H4 (cell line): ENCODE measurements around the gene PANK4. TPM values are rescaled to one million over a fixed set of nuclear protein-coding genes. Genes with fewer than 3 reads are reported as not detected.

ENCODE experiments used
- DNase-seq: peaks from one replicate; pipeline ENCODE4 v3.0.0-alpha.2; 2015; ENCODE audit warnings: low spot score
- total RNA-seq: library from RNA; depleted of rRNA; stranded (reverse); fragments of >200 nt; shearing (Covaris generic); gene quantifications from 2 replicates; pipeline ENCODE4 v1.2.3, GENCODE V29; 2014

The PANK4 gene
- total RNA-seq, 1 experiment from 2014 or later: 10.9 TPM

DNA sequence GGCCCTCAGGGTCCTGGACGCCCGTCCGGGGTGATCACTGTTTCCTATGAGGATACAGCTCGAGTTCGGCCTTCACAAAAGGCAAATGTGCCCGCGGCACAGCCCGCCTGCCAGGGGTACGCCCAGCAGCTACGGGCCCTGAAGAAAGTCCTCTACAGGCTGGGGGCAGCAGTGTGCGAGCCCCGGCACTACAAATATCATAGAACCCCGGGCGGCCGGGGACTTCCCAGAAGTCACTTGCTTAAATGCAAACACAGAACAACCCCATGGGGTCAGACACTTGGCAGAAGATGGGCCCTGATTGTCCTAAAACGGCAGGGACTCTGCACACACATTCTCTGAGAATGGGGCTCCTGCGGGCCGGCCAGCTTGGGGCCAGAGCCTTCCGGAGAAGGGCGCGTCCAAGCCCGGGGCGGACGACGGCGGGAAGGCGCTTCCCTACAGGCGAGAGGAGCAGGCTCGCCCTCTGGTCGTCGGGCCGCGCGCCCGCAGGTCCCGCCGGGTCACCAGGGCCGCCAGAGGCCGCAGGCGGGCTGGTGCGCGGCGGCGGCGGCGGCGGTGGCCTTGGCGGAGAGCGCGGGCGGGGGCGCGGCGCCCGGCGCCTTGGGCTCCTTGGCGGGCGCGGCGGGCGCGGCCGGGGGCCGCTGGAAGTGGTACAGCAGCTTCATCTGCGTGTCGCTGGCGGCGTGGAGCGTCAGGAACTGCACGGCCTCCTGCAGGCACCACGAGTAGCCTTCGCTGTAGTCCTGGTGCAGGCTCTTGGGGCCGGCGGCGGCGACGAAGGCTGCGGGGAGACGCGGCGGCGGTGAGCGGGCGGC, 2.8 kb upstream of the PANK4 start:
- DNase-seq: no peak

DNA sequence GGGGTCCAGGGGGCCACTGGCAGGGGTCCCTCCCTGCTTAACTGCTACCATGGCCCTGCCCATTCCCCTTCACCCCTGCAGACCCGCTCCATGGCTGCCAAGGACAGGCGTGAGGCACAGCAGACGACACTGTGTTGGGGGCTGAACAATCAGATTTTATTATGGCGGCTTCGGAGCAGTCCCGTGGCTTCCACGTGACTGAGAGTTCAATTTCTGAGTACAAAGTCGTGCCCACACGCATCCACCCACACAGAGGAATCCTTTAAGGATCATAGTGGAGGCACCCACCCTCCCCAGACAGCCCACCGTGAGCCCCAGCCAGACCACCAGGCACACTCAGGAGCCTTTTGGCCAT, 2.2 kb upstream of the PANK4 start:
- no peak for DNase-seq

DNA sequence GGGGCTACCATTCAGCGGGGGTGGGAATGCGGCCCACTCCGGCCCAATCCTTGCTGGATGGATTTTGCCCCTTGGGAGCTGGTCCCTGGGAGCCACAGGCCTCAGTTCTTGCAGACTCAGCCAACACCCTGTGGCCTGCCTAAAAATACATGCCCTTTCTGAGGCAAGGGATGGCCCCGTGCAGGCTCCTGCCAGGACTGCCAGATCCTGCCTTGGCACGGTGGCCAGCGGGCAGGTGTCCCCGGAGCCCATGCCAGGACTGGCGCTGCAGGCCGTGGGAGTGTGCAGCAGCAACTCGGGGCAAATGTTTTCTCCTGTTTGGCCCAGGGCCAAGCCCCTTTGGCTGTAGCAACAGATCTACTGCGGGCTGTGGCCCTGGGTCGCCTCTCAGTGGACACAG, 1.6 kb upstream of the PANK4 start:
- no peak for DNase-seq

- DNase-seq: no peak
These were observed 1.1 kb upstream of the PANK4 start for GRCh38 chr1:2527556-2527860.

DNA sequence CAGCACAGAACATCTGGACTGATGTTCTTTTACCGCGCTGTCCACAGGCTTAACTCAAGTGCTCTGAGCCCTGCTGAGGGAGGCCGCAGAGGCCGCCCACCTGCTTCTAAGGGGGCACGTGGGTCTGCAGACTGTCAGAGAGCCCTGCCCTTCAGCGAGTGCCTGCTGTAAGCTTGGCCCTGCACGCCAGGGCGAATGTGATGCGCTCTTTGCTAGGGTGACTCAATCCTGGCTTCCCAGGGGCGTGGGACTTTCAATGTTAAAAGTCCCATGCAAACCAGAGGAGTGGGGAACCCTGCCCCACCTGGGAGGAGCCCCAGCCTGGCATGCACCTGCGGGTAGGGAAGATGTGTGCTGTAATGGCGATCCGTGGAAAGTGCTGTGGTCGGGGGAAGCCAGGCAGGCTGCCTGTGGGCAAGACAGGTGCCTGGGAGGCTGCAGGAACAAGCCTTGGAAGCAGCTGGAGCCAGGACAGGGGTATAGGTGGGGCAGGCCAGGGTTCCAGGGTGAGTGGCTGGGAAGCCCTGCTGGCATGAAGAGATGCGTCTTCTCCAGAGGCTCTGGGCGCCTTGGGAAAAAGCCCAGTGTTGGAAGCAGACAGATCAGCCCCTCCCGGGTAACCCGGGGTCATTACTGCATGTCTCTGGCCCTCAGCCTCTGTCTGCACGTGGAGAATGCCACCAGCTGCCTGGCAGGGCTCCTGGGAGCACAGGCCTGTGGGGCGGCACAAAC, 594 bp upstream of the PANK4 start:
- peak; percentile 43 for DNase-seq

DNA sequence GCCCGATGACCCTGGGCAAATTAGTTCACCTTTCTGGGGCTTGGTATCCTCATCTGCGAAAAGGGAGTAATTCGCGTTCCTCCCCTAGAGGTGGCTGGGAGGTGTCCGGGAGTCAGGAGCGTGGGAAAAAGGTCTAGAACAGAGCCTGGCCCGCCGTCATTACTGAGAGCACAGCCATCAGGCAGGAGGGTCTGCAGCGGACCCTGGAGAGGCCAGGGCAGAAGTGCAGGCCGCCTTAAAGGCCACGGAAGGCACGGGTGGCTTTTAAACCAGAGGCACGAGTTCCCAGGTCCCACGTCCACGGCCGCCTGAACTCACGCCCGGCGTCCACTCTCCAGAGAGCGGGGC, 850 bp downstream of the PANK4 start:
- DNase-seq: no peak

GRCh38 chr1:2523891-2524609, 2.3 kb downstream of the PANK4 start:
- DNase-seq: no peak

GRCh38 chr1:2523191-2523890, 3.1 kb downstream of the PANK4 start:
- DNase-seq: no peak

DNA sequence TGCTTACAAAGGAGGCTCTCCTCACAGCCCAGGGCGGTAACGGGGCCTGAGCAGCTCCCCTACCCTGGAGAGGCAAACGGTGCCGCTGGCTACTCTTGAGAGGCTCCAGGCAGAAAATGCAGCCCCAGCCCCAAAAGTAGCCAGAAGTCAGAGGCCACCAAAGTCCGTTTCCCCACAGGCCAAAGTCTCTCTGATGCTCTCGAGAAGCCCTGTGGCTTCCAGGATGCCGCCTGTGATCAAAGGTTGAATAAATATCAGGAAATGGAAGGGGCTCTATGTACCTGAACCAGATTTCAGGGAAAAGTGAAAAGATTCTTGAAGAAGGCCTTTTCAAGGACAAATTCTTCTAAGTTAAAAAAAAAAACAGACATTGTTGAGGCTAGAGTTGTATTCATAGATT, 4.2 kb downstream of the PANK4 start:
- no peak for DNase-seq

DNA sequence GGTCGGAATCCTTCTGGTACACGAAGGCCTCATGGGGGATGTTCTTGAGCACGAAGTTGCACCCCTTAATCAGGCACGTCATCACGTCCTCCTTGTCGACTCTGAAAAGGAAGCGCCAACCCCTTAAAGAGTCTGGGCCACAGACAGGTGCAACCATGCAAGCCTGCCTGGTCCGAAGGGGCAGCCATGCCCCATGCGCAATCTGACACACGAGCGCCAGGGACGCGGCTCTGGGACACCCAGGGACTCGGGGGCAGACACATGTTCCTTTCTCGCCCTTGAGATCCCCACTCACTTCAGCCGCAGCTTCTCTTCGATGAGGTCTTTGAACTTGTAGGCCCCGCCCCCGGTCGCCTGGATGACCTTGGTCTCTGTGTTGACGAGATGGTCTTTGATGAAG, 5.6 kb downstream of the PANK4 start:
- no peak for DNase-seq

DNA sequence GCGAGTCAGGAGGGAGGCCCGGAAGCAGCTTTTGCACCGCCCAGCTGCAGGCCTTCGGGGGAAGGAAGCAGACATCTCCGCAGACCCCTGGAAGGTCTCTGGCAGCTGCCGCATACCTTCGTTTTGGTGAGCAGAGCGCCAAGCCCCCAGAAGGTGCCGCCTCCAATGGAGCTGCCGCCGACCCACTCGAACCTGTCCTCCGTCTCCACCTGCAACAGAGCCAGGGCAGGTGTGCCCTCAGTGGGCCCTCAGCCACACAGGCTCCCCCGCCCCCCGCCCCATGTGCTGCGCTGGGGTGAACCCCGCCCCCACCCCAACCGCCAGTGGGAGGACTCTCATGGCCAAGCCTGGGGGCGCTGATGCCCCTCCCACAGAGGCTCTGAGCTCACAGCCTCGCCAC, 6.2 kb downstream of the PANK4 start:
- no peak for DNase-seq

DNA sequence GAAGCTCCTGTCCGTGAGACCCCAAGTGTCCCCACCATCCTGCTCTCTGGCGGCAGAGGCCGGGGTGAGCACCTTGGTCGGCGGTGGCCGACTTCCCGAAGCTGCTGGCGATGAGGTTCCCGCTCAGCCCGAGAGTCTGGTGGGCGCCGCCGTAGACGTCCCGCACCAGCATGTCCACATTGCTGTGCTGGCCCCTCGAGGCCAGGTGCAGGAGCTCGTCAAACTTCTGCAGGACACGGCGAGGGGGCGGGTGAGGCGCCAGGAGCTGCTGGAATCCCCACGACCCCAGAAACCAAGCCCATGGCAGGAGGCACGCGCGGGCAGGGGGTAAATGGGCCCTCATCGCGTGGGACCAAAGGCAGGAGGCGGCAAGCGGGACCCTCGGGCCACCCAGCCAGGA, 6.7 kb downstream of the PANK4 start:
- DNase-seq: no peak

- DNase-seq: no peak
These were observed 7.2 kb downstream of the PANK4 start for GRCh38 chr1:2519029-2519685.

- no peak for DNase-seq
These were observed 7.9 kb downstream of the PANK4 start for GRCh38 chr1:2518528-2518927.

DNA sequence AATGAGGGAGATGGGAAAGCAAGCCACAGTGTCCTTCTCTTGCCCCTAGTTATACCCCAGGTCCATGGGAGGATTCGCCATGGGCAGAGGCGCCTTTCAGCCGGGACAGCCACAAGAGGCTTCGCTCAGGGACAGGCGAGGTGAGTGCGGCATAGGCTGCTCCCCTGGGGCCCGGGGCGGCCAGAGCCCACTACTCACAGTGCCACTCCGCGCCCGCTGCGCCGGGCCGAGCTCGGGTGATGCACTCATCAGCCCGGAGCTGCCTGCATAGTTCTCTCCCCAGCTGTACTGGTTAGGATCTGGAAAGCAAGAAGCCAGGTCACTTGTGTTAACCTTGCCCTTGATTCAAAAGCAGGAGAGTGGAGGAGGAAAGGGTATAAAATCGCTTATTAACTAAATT, 8.4 kb downstream of the PANK4 start:
- DNase-seq: no peak

- no peak for DNase-seq
These were observed 9.4 kb downstream of the PANK4 start for GRCh38 chr1:2516946-2517345.

GRCh38 chr1:2516124-2516523, 10.3 kb downstream of the PANK4 start:
- no peak for DNase-seq

- DNase-seq: no peak
These were observed 10.7 kb downstream of the PANK4 start for GRCh38 chr1:2515763-2516080.

GRCh38 chr1:2514863-2515762, 11.3 kb downstream of the PANK4 start:
- no peak for DNase-seq

- DNase-seq: no peak
These were observed 12.3 kb downstream of the PANK4 start for GRCh38 chr1:2513939-2514652.
